Measurements from ENCODE around the gene RIMS3.
"Not testable (repeated sequence)": the region's sequence is repeated elsewhere in the genome, so short reads cannot be mapped to it uniquely, and the experiment has no call there.

The RIMS3 gene

GRCh38 chr1:40665335-40666171 is at the start of gene RIMS3:
Gene RIMS3, minus strand, starts transcription at chr1:40665682. Its CDS starts 23,757 bp downstream, at chr1:40641925.
- peak; percentile 43 for DNase-seq

GRCh38 chr1:40712997-40713396 is 47.5 kb upstream of the RIMS3 start:
- DNase-seq = peak; percentile 26

- DNase-seq = no peak
Measured at GRCh38 chr1:40712405-40712944, 47.0 kb upstream of the RIMS3 start.

GRCh38 chr1:40711465-40712404 is 46.3 kb upstream of the RIMS3 start:
- DNase-seq = peak; percentile 41

- no peak for DNase-seq
Measured at GRCh38 chr1:40710581-40711315, 45.3 kb upstream of the RIMS3 start.

- no peak for DNase-seq
Measured at GRCh38 chr1:40709802-40710278, 44.4 kb upstream of the RIMS3 start.

GRCh38 chr1:40709100-40709801 is 43.8 kb upstream of the RIMS3 start:
- peak; percentile 96 for DNase-seq

GRCh38 chr1:40708750-40709099 is 43.2 kb upstream of the RIMS3 start:
- peak; percentile 90 for DNase-seq

- no peak for DNase-seq
Measured at GRCh38 chr1:40706626-40707025, 41.1 kb upstream of the RIMS3 start.

- DNase-seq = no peak
Measured at GRCh38 chr1:40704817-40705733, 39.6 kb upstream of the RIMS3 start.

GRCh38 chr1:40703316-40703715 is 37.8 kb upstream of the RIMS3 start:
- DNase-seq = peak; percentile 91

GRCh38 chr1:40702810-40703209 is 37.3 kb upstream of the RIMS3 start:
- not testable (repeated sequence) for DNase-seq

GRCh38 chr1:40701684-40702083 is 36.2 kb upstream of the RIMS3 start:
- DNase-seq = no peak

GRCh38 chr1:40699787-40700186 is 34.3 kb upstream of the RIMS3 start:
- no peak for DNase-seq

- DNase-seq = no peak
Measured at GRCh38 chr1:40697436-40697835, 32.0 kb upstream of the RIMS3 start.

GRCh38 chr1:40696294-40696693 is 30.8 kb upstream of the RIMS3 start:
- no peak for DNase-seq

GRCh38 chr1:40694353-40694874 is 28.9 kb upstream of the RIMS3 start:
- no peak for DNase-seq

- no peak for DNase-seq
Measured at GRCh38 chr1:40693425-40693824, 27.9 kb upstream of the RIMS3 start.

- DNase-seq = peak; percentile 44
Measured at GRCh38 chr1:40692429-40692895, 27.0 kb upstream of the RIMS3 start.
